Measurements from ENCODE around the gene ZNF284.

The ZNF284 gene

GRCh38 chr19:44071824-44072542, at the start of gene ZNF284:
TSS of gene ZNF284 (plus strand) at chr19:44072159. CDS start at chr19:44076390, 4,231 bp downstream.
- DNase-seq (ENCODE audit: low read depth), result peak; percentile 82

- no peak for DNase-seq (ENCODE audit: low read depth)
These were observed 47.1 kb upstream of the ZNF284 start for GRCh38 chr19:44024900-44025216.

- peak; percentile 54 for DNase-seq (ENCODE audit: low read depth)
These were observed 46.6 kb upstream of the ZNF284 start, which contains the start of gene ZNF222 for GRCh38 chr19:44025217-44025936. TSS of gene ZNF222 (plus strand) at chr19:44025379. CDS start at chr19:44025437, 58 bp downstream.

- DNase-seq (ENCODE audit: low read depth), result no peak
These were observed 45.3 kb upstream of the ZNF284 start for GRCh38 chr19:44026622-44027021.

- no peak for DNase-seq (ENCODE audit: low read depth)
These were observed 39.9 kb upstream of the ZNF284 start for GRCh38 chr19:44032001-44032610.

GRCh38 chr19:44042147-44042546, 29.8 kb upstream of the ZNF284 start:
- DNase-seq (ENCODE audit: low read depth), result no peak

GRCh38 chr19:44050740-44051649, 21.0 kb upstream of the ZNF284 start:
- DNase-seq (ENCODE audit: low read depth), result no peak

- peak; percentile 79 for DNase-seq (ENCODE audit: low read depth)
These were observed 20.1 kb upstream of the ZNF284 start, which contains the start of gene ZNF223 for GRCh38 chr19:44051650-44052402. TSS of gene ZNF223 (plus strand) at chr19:44052036. CDS start at chr19:44055177, 3,141 bp downstream.

GRCh38 chr19:44055870-44056269, 16.1 kb upstream of the ZNF284 start:
- no peak for DNase-seq (ENCODE audit: low read depth)

GRCh38 chr19:44059229-44059628, 12.7 kb upstream of the ZNF284 start:
- no peak for DNase-seq (ENCODE audit: low read depth)

GRCh38 chr19:44061038-44061437, 10.9 kb upstream of the ZNF284 start:
- DNase-seq (ENCODE audit: low read depth), result no peak

GRCh38 chr19:44066305-44066704, 5.7 kb upstream of the ZNF284 start:
- no peak for DNase-seq (ENCODE audit: low read depth)

GRCh38 chr19:44069415-44069814, 2.5 kb upstream of the ZNF284 start:
- no peak for DNase-seq (ENCODE audit: low read depth)

GRCh38 chr19:44072543-44073401, 813 bp downstream of the ZNF284 start:
- DNase-seq (ENCODE audit: low read depth), result no peak

- DNase-seq (ENCODE audit: low read depth), result no peak
These were observed 4.4 kb downstream of the ZNF284 start for GRCh38 chr19:44076325-44076724.

- no peak for DNase-seq (ENCODE audit: low read depth)
These were observed 20.1 kb downstream of the ZNF284 start for GRCh38 chr19:44092108-44092507.

GRCh38 chr19:44093931-44094765, 22.2 kb downstream of the ZNF284 start, which contains the start of gene ZNF224:
TSS of gene ZNF224 (plus strand) at chr19:44094361. CDS start at chr19:44097874, 3,513 bp downstream.
- peak; percentile 85 for DNase-seq (ENCODE audit: low read depth)

GRCh38 chr19:44107751-44108150, 35.8 kb downstream of the ZNF284 start:
- no peak for DNase-seq (ENCODE audit: low read depth)

GRCh38 chr19:44109458-44109857, 37.5 kb downstream of the ZNF284 start:
- DNase-seq (ENCODE audit: low read depth), result no peak

All from CMK (cell line).